Measurements from ENCODE around the gene PCDHGA6.
"Not testable (repeated sequence)": the region's sequence is repeated elsewhere in the genome, so short reads cannot be mapped to it uniquely, and the experiment has no call there.

Gene PCDHGA6

DNA sequence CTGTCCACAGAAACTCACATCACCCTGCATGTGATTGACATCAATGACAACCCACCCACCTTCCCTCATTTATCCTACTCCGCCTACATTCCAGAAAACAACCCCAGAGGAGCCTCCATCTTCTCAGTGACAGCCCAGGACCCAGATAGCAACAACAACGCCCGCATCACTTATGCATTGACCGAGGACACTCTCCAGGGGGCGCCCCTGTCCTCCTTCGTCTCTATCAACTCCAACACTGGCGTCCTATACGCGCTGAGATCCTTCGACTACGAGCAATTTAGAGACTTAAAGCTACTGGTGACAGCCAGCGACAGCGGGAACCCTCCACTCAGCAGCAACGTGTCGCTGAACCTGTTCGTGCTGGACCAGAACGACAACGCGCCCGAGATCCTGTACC is 28.4 kb upstream of the PCDHGA6 start:
- H3K9me3 ChIP-seq (replicated peaks; ENCODE audit: insufficient read depth, low read length): no peaks in the 10 kb centered on the region
- no peak overlapping the region for H3K27ac ChIP-seq (ENCODE audit: low read length)
- H3K4me3 ChIP-seq (ENCODE audit: low read length): no peak overlapping the region
- no peaks in the 10 kb centered on the region for H3F3A ChIP-seq (ENCODE audit: insufficient read depth, low read length)
- H3K4me2 ChIP-seq (ENCODE audit: low read depth, low read length): no peak overlapping the region
- no peak for DNase-seq
- no peaks in the 10 kb centered on the region for H3K4me1 ChIP-seq (ENCODE audit: low read length)
- no peaks in the 10 kb centered on the region; the same call in 1 of the 2 replicates for H3K27me3 ChIP-seq (replicated peaks; ENCODE audit: insufficient read depth, low read length)
- no peaks in the 10 kb centered on the region for H3K9me2 ChIP-seq (replicated peaks; ENCODE audit: insufficient read depth, low read length)
- H3K79me2 ChIP-seq (ENCODE audit: low read length): no peaks in the 10 kb centered on the region
- H2AFZ ChIP-seq (ENCODE audit: low read length): no peak overlapping the region
- no peaks in the 10 kb centered on the region for H4K20me1 ChIP-seq (ENCODE audit: insufficient read depth, low read length)
- TF ChIP-seq, protein P1, sequence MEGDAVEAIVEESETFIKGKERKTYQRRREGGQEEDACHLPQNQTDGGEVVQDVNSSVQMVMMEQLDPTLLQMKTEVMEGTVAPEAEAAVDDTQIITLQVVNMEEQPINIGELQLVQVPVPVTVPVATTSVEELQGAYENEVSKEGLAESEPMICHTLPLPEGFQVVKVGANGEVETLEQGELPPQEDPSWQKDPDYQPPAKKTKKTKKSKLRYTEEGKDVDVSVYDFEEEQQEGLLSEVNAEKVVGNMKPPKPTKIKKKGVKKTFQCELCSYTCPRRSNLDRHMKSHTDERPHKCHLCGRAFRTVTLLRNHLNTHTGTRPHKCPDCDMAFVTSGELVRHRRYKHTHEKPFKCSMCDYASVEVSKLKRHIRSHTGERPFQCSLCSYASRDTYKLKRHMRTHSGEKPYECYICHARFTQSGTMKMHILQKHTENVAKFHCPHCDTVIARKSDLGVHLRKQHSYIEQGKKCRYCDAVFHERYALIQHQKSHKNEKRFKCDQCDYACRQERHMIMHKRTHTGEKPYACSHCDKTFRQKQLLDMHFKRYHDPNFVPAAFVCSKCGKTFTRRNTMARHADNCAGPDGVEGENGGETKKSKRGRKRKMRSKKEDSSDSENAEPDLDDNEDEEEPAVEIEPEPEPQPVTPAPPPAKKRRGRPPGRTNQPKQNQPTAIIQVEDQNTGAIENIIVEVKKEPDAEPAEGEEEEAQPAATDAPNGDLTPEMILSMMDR (IDR thresholded peaks at IDR 0.05; ENCODE audit: low read length): no peak
- TF ChIP-seq EZH2 (optimal IDR thresholded peaks at IDR 0.05; ENCODE audit: low read depth, low read length): no peak
- no peak for TF ChIP-seq EZH2phosphoT487 (IDR thresholded peaks at IDR 0.05; ENCODE audit: low read length)
- no peak overlapping the region for H3K9ac ChIP-seq (ENCODE audit: low read length)
- no peaks in the 10 kb centered on the region for H3K36me3 ChIP-seq (replicated peaks; ENCODE audit: insufficient read depth, low read length)

DNA sequence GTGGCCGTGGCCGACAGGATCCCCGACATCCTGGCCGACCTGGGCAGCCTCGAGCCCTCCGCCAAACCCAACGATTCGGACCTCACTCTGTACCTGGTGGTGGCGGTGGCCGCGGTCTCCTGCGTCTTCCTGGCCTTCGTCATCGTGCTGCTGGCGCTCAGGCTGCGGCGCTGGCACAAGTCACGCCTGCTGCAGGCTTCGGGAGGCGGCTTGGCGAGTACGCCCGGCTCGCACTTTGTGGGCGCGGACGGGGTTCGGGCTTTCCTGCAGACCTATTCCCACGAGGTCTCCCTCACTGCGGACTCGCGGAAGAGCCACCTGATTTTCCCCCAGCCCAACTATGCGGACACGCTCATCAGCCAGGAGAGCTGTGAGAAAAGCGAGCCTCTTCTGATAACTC is 27.7 kb upstream of the PCDHGA6 start:
- not testable (repeated sequence) for H3K27me3 ChIP-seq (replicated peaks; ENCODE audit: insufficient read depth, low read length); H3F3A ChIP-seq (ENCODE audit: insufficient read depth, low read length)

DNA sequence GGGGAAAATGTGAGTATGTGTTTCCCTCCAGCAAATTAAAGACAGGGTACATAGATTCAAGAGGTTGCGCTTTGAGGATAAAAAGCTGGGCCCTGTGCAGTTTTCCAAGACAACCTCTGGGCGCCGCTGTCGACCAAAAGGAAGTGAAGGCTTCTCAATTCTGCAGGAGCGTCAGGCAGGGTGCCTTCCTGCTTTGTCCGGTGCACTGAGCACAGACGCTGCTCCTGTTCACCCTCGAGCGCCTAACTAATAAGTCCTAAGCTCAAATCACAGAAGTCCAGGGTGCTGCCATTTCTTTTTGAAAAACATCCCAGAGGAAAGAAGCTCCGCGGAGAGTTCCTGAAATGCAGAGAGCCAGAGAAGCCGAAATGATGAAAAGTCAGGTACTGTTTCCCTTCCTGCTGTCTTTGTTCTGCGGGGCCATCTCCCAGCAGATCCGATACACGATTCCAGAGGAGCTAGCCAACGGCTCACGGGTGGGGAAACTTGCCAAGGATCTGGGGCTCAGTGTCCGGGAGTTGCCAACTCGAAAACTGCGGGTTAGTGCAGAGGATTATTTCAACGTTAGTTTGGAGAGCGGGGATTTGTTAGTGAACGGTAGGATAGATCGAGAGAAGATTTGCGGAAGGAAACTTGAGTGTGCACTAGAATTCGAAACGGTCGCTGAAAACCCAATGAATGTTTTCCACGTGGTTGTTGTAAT is 23.6 kb upstream of the PCDHGA6 start, which contains the start of gene PCDHGB1:
PCDHGB1 (plus strand) TSS at position 183 of the 703 bp plus-strand sequence; CDS start at position 345, 162 bp downstream.
- peak within 1 kb of the TSS; percentile 69 for H3K4me2 ChIP-seq (ENCODE audit: low read depth, low read length)
- H3F3A ChIP-seq (ENCODE audit: insufficient read depth, low read length): no peaks in the 10 kb centered on the region
- H3K9me3 ChIP-seq (replicated peaks; ENCODE audit: insufficient read depth, low read length): no peaks in the 10 kb centered on the region
- no peak within 1 kb of the TSS for H3K9ac ChIP-seq (ENCODE audit: low read length)
- TF ChIP-seq EZH2phosphoT487 (IDR thresholded peaks at IDR 0.05; ENCODE audit: low read length): no peak
- TF ChIP-seq, protein P1 (IDR thresholded peaks at IDR 0.05; ENCODE audit: low read length): peak; percentile 72
- H3K9me2 ChIP-seq (replicated peaks; ENCODE audit: insufficient read depth, low read length): no peaks in the 10 kb centered on the region
- no peaks in the 10 kb centered on the region for H3K79me2 ChIP-seq (ENCODE audit: low read length)
- peak within 1 kb of the TSS; percentile 39 for H3K4me3 ChIP-seq (ENCODE audit: low read length)
- H3K36me3 ChIP-seq (replicated peaks; ENCODE audit: insufficient read depth, low read length): no peaks in the 10 kb centered on the region
- H3K27me3 ChIP-seq (replicated peaks; ENCODE audit: insufficient read depth, low read length): 0 out of 2 replicates have a peak, but pooled peaks cover 6% of the 10 kb centered on the region
- H3K27ac ChIP-seq (ENCODE audit: low read length): no peak within 1 kb of the TSS
- peak; percentile 75 for DNase-seq
- no peaks in the 10 kb centered on the region for H4K20me1 ChIP-seq (ENCODE audit: insufficient read depth, low read length)
- H3K4me1 ChIP-seq (ENCODE audit: low read length): no peaks in the 10 kb centered on the region
- peak within 1 kb of the TSS; percentile 67 for H2AFZ ChIP-seq (ENCODE audit: low read length)

More for the DNA sequence above, 27.7 kb upstream of the PCDHGA6 start:
- H2AFZ ChIP-seq (ENCODE audit: low read length); H3K9ac ChIP-seq (ENCODE audit: low read length); H3K36me3 ChIP-seq (replicated peaks; ENCODE audit: insufficient read depth, low read length); H3K9me3 ChIP-seq (replicated peaks; ENCODE audit: insufficient read depth, low read length); H3K4me3 ChIP-seq (ENCODE audit: low read length); DNase-seq; H3K4me2 ChIP-seq (ENCODE audit: low read depth, low read length); H3K27ac ChIP-seq (ENCODE audit: low read length); H3K9me2 ChIP-seq (replicated peaks; ENCODE audit: insufficient read depth, low read length); H3K4me1 ChIP-seq (ENCODE audit: low read length); H4K20me1 ChIP-seq (ENCODE audit: insufficient read depth, low read length); H3K79me2 ChIP-seq (ENCODE audit: low read length): not testable (repeated sequence)

DNA sequence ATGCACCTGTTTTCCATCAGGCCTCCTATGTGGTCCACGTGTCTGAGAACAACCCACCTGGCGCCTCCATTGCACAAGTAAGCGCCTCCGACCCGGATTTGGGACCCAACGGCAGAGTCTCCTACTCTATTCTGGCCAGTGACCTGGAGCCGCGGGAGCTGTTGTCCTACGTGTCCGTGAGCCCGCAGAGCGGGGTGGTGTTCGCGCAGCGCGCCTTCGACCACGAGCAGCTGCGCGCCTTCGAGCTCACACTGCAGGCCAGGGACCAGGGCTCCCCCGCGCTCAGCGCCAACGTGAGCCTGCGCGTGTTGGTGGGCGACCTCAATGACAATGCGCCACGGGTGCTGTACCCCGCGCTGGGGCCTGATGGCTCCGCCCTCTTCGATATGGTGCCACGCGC is 22.1 kb upstream of the PCDHGA6 start:
- Histone ChIP-seq H3K4me2 (ENCODE audit: low read depth, low read length) (no peak overlapping the region), H3K27me3 (replicated peaks; ENCODE audit: insufficient read depth, low read length) (0 out of 2 replicates have a peak, but pooled peaks cover 6% of the 10 kb centered on the region), H3K4me1 (ENCODE audit: low read length) (no peaks in the 10 kb centered on the region), H3K79me2 (ENCODE audit: low read length) (no peaks in the 10 kb centered on the region), H3F3A (ENCODE audit: insufficient read depth, low read length) (no peaks in the 10 kb centered on the region), H3K36me3 (replicated peaks; ENCODE audit: insufficient read depth, low read length) (no peaks in the 10 kb centered on the region), H3K4me3 (ENCODE audit: low read length) (no peak overlapping the region), H3K9ac (ENCODE audit: low read length) (no peak overlapping the region), H3K27ac (ENCODE audit: low read length) (no peak overlapping the region), H3K9me3 (replicated peaks; ENCODE audit: insufficient read depth, low read length) (no peaks in the 10 kb centered on the region), H4K20me1 (ENCODE audit: insufficient read depth, low read length) (no peaks in the 10 kb centered on the region), H3K9me2 (replicated peaks; ENCODE audit: insufficient read depth, low read length) (no peaks in the 10 kb centered on the region), H2AFZ (ENCODE audit: low read length) (no peak overlapping the region)
- TF ChIP-seq EZH2phosphoT487 (IDR thresholded peaks at IDR 0.05; ENCODE audit: low read length) (no peak), EZH2 (optimal IDR thresholded peaks at IDR 0.05; ENCODE audit: low read depth, low read length) (no peak)
- TF ChIP-seq, protein P1 (IDR thresholded peaks at IDR 0.05; ENCODE audit: low read length): no peak
- no peak for DNase-seq
